H9 (cell line): ENCODE data around the gene CDK6. TPM values are rescaled to one million over a fixed set of nuclear protein-coding genes. Genes with fewer than 3 reads are reported as not detected.

ENCODE experiments used
- DNase-seq: peaks from one replicate; pipeline ENCODE4 v3.0.0-alpha.2; 2017
- H2AFZ ChIP-seq: one replicate; pipeline ENCODE4 v1.6.1; 2013; ENCODE audit warnings: mild to moderate bottlenecking, low read length, control low read depth, moderate library complexity
- H2AK5ac ChIP-seq: 2 replicates; pipeline ENCODE4 v1.6.1; 2013; ENCODE audit warnings: low read length, control low read depth, mixed read lengths; ENCODE audit not compliant: insufficient read length
- H2BK120ac ChIP-seq: one replicate; pipeline ENCODE4 v1.6.1; 2013; ENCODE audit warnings: low read depth, mild to moderate bottlenecking, low read length, control low read depth, inconsistent platforms; ENCODE audit not compliant: poor library complexity, severe bottlenecking
- H2BK12ac ChIP-seq: 2 replicates; pipeline ENCODE4 v1.6.1; 2013; ENCODE audit warnings: low read length, control low read depth, mixed read lengths, low read depth; ENCODE audit not compliant: insufficient read length
- H2BK15ac ChIP-seq: 2 replicates; pipeline ENCODE4 v1.6.1; 2013; ENCODE audit warnings: low read depth, low read length, control low read depth
- H2BK20ac ChIP-seq: one replicate; pipeline ENCODE4 v1.6.1; 2013; ENCODE audit warnings: low read depth, mild to moderate bottlenecking, low read length, control low read depth, inconsistent platforms; ENCODE audit not compliant: poor library complexity, severe bottlenecking
- H2BK5ac ChIP-seq: 2 replicates; pipeline ENCODE4 v1.6.1; 2013; ENCODE audit warnings: low read length, control low read depth, mixed read lengths; ENCODE audit not compliant: insufficient read length
- H3K14ac ChIP-seq: 2 replicates; pipeline ENCODE4 v1.6.1; 2013; ENCODE audit warnings: low read length, control low read depth; ENCODE audit not compliant: insufficient read depth
- H3K18ac ChIP-seq: 2 replicates; pipeline ENCODE4 v1.6.1; 2013; ENCODE audit warnings: low read depth, mild to moderate bottlenecking, mixed read lengths, low read length, control low read depth; ENCODE audit not compliant: insufficient read length
- H3K23ac ChIP-seq: 2 replicates; pipeline ENCODE4 v1.6.1; 2013; ENCODE audit warnings: low read length, control low read depth, mixed read lengths, low read depth; ENCODE audit not compliant: insufficient read length
- H3K23me2 ChIP-seq: 2 replicates; pipeline ENCODE4 v1.6.1; 2013; ENCODE audit warnings: low read depth, mild to moderate bottlenecking, mixed read lengths, low read length, control low read depth; ENCODE audit not compliant: insufficient read length, poor library complexity, severe bottlenecking
- H3K27ac ChIP-seq: 2 replicates; pipeline ENCODE4 v1.5.1; 2013; ENCODE audit warnings: low read length, control low read depth, mixed read lengths, low read depth; ENCODE audit not compliant: insufficient read length
- H3K27me3 ChIP-seq: 2 replicates; pipeline ENCODE4 v1.6.1; 2013; ENCODE audit warnings: low read length, control low read depth, inconsistent platforms; ENCODE audit not compliant: insufficient read depth
- H3K4ac ChIP-seq: 2 replicates; pipeline ENCODE4 v1.6.1; 2013; ENCODE audit warnings: low read depth, mild to moderate bottlenecking, control low read depth, inconsistent platforms, low read length, moderate library complexity
- H3K4me1 ChIP-seq: 2 replicates; pipeline ENCODE4 v1.6.1; 2013; ENCODE audit warnings: low read length, control low read depth, inconsistent platforms; ENCODE audit not compliant: insufficient read depth
- H3K4me2 ChIP-seq: 2 replicates; pipeline ENCODE4 v1.6.1; 2013; ENCODE audit warnings: low read length, control low read depth, mixed read lengths; ENCODE audit not compliant: insufficient read length, insufficient read depth
- H3K56ac ChIP-seq: 2 replicates; pipeline ENCODE4 v1.6.1; 2013; ENCODE audit warnings: low read depth, mild to moderate bottlenecking, mixed read lengths, low read length, control low read depth; ENCODE audit not compliant: insufficient read length
- H3K79me1 ChIP-seq: 2 replicates; pipeline ENCODE4 v1.6.1; 2013; ENCODE audit warnings: low read depth, mild to moderate bottlenecking, moderate library complexity, low read length, control low read depth, inconsistent platforms; ENCODE audit not compliant: insufficient read depth, poor library complexity, severe bottlenecking
- H3K79me2 ChIP-seq: 2 replicates; pipeline ENCODE4 v1.6.1; 2013; ENCODE audit warnings: low read length, control low read depth, inconsistent platforms; ENCODE audit not compliant: insufficient read depth
- H3K9ac ChIP-seq: 2 replicates; pipeline ENCODE4 v1.6.1; 2013; ENCODE audit warnings: low read length, control low read depth, mixed read lengths; ENCODE audit not compliant: insufficient read length; ENCODE audit errors: extremely low read depth
- H3K9me3 ChIP-seq: one replicate; pipeline ENCODE4 v1.6.1; 2013; ENCODE audit warnings: low read depth, low read length, inconsistent platforms; ENCODE audit not compliant: control insufficient read depth
- H3T11ph ChIP-seq: one replicate; pipeline ENCODE4 v1.6.1; 2013; ENCODE audit warnings: mild to moderate bottlenecking, low read length, control low read depth, inconsistent platforms
- H4K20me1 ChIP-seq: one replicate; pipeline ENCODE4 v1.6.1; 2013; ENCODE audit not compliant: control insufficient read depth, insufficient read length, insufficient read depth
- H4K5ac ChIP-seq: 2 replicates; pipeline ENCODE4 v1.6.1; 2013; ENCODE audit warnings: low read depth, mild to moderate bottlenecking, mixed read lengths, low read length, control low read depth; ENCODE audit not compliant: insufficient read length
- H4K8ac ChIP-seq: replicated peaks from 2 replicates; pipeline ENCODE4 v1.6.1; 2013; ENCODE audit warnings: low read length, control low read depth, mixed read lengths, low read depth; ENCODE audit not compliant: insufficient read length
- H4K91ac ChIP-seq: 2 replicates; pipeline ENCODE4 v1.6.1; 2013; ENCODE audit warnings: low read depth, mild to moderate bottlenecking, moderate library complexity, mixed read lengths, low read length, control low read depth; ENCODE audit not compliant: insufficient read length
- H3K27ac Mint-ChIP-seq, 3 experiments: 2 replicates in 2 of 3; 3 replicates in 1 of 3; pipeline ENCODE4 v1.8.0; 2020 to 2021; ENCODE audit warnings: mixed read lengths in 3 of 3, mild to moderate bottlenecking in 1 of 3, moderate library complexity in 1 of 3
- H3K27me3 Mint-ChIP-seq: 2 replicates; pipeline ENCODE4 v1.8.0; 2021; ENCODE audit warnings: low read depth, mild to moderate bottlenecking, moderate library complexity, mixed read lengths
- H3K36me3 Mint-ChIP-seq, 3 experiments: 2 replicates in 2 of 3; 3 replicates in 1 of 3; pipeline ENCODE4 v1.8.0; 2020 to 2021; ENCODE audit warnings: low read depth in 3 of 3, mixed read lengths in 3 of 3; ENCODE audit not compliant: insufficient read depth in 1 of 3
- H3K4me1 Mint-ChIP-seq, 2 experiments: 2 replicates each; pipeline ENCODE4 v1.8.0; 2020; ENCODE audit warnings: mixed read lengths in 2 of 2
- H3K4me3 Mint-ChIP-seq, 2 experiments: 2 replicates in 1 of 2; 3 replicates in 1 of 2; pipeline ENCODE4 v1.8.0; 2020 to 2021; ENCODE audit warnings: mild to moderate bottlenecking in 2 of 2, mixed read lengths in 2 of 2, moderate library complexity in 1 of 2
- H3K9me3 Mint-ChIP-seq, 2 experiments: 2 replicates in 1 of 2; 3 replicates in 1 of 2; pipeline ENCODE4 v1.8.0; 2020; ENCODE audit warnings: mild to moderate bottlenecking in 2 of 2, mixed read lengths in 2 of 2, moderate library complexity in 1 of 2
- WGBS: extraction: QIAGEN DNeasy Blood & Tissue Kit; methylation state at CpG from one replicate; pipeline ENCODE4 v1.1.7; 2013; ENCODE audit warnings: missing lambda C conversion rate, low lambda C conversion rate, mixed read lengths; ENCODE audit not compliant: insufficient read length; ENCODE audit errors: extremely low coverage; 5-methylcytosine and 5-hydroxymethylcytosine counted together
- total RNA-seq: library from RNA; stranded (reverse); gene quantifications from 2 replicates; pipeline ENCODE4 v1.2.1, GENCODE V29; 2021
- TF ChIP-seq, protein P1 (sequence below): fragments of 200-600 bp; sonication (generic); conservative IDR thresholded peaks from 3 replicates; pipeline ENCODE4 v1.8.0; 2021; ENCODE audit warnings: antibody characterized with exemption, mild to moderate bottlenecking

The CDK6 gene
- total RNA-seq, 1 experiment from 2014 or later, result 30.0 TPM

DNA sequence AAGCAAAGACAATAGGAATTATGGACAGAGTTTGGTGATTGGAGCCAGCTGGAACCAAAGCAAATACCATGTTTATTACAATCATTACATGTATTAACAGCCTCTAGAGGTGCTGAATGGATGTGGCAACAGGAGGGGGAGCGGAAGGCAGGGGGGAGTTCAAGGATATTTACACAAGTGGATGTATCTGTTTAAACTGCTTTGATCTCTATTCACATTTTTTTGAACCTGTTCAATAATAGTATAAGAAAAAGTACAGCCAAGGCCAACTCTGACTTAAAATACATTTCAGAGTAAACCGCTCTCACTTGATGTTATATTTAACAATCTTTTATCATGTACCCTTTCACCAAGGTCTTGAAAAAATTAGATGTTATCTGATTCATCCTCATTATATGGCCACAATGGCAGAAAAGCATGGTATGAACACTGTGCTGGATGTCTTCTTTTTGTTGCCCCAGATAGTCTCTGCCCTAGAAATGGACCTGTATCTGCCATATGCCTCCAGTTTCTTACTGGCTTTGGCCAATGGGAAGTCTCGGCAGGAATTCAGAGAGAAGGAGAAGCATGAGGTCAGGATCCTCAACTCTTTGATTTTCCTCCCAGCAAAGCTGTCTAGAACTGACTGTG is 158.0 kb downstream of the CDK6 start:
- Histone ChIP-seq H2BK12ac (no peak overlapping the region), H3K27me3 (no peaks in the 10 kb centered on the region; the same call in 1 of the 2 replicates), H4K8ac (no peak overlapping the region), H3K27ac (no peak overlapping the region), H3K79me2 (no peaks in the 10 kb centered on the region), H2BK120ac (no peak overlapping the region), H3K4me1 (no peaks in the 10 kb centered on the region; the same call in 1 of the 2 replicates), H3K4ac (no peak overlapping the region), H3T11ph (no peak overlapping the region), H4K5ac (no peak overlapping the region), H2BK5ac (no peak overlapping the region), H2AK5ac (no peak overlapping the region), H2AFZ (no peak overlapping the region), H3K79me1 (no peaks in the 10 kb centered on the region), H3K23ac (no peak overlapping the region), H2BK20ac (no peak overlapping the region), H3K14ac (no peak overlapping the region), H3K23me2 (no peaks in the 10 kb centered on the region), H2BK15ac (no peak overlapping the region), H3K9me3 (no peaks in the 10 kb centered on the region), H4K20me1 (no peaks in the 10 kb centered on the region), H3K4me2 (no peak overlapping the region), H3K56ac (no peak overlapping the region), H4K91ac (no peak overlapping the region), H3K9ac (no peak overlapping the region), H3K18ac (no peak overlapping the region)
- no peaks in the 10 kb centered on the region for H3K9me3 Mint-ChIP-seq
- H3K4me3 Mint-ChIP-seq, result no peak overlapping the region
- no peak for DNase-seq
- TF ChIP-seq, protein P1, sequence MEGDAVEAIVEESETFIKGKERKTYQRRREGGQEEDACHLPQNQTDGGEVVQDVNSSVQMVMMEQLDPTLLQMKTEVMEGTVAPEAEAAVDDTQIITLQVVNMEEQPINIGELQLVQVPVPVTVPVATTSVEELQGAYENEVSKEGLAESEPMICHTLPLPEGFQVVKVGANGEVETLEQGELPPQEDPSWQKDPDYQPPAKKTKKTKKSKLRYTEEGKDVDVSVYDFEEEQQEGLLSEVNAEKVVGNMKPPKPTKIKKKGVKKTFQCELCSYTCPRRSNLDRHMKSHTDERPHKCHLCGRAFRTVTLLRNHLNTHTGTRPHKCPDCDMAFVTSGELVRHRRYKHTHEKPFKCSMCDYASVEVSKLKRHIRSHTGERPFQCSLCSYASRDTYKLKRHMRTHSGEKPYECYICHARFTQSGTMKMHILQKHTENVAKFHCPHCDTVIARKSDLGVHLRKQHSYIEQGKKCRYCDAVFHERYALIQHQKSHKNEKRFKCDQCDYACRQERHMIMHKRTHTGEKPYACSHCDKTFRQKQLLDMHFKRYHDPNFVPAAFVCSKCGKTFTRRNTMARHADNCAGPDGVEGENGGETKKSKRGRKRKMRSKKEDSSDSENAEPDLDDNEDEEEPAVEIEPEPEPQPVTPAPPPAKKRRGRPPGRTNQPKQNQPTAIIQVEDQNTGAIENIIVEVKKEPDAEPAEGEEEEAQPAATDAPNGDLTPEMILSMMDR, result no peak
- H3K27me3 Mint-ChIP-seq, result peaks cover 14% of the 10 kb centered on the region
- H3K4me1 Mint-ChIP-seq, result peaks cover 26 to 30% of the 10 kb centered on the region in 2 experiments
- no CpG with 5 or more reads among the region's 3 CpGs for WGBS
- H3K27ac Mint-ChIP-seq, result no peak overlapping the region
- no peaks in the 10 kb centered on the region; a peak in 1 of 7 replicates for H3K36me3 Mint-ChIP-seq
